NCI-H774 (cell line): Measurements from ENCODE around the gene PCDHGA7.
"Not testable (repeated sequence)": the region's sequence is repeated elsewhere in the genome, so short reads cannot be mapped to it uniquely, and the experiment has no call there.

Experiments used
- DNase-seq: peaks from one replicate; lab custom pipeline; 2025; lab: John Stamatoyannopoulos, UW

Gene PCDHGA7

DNA sequence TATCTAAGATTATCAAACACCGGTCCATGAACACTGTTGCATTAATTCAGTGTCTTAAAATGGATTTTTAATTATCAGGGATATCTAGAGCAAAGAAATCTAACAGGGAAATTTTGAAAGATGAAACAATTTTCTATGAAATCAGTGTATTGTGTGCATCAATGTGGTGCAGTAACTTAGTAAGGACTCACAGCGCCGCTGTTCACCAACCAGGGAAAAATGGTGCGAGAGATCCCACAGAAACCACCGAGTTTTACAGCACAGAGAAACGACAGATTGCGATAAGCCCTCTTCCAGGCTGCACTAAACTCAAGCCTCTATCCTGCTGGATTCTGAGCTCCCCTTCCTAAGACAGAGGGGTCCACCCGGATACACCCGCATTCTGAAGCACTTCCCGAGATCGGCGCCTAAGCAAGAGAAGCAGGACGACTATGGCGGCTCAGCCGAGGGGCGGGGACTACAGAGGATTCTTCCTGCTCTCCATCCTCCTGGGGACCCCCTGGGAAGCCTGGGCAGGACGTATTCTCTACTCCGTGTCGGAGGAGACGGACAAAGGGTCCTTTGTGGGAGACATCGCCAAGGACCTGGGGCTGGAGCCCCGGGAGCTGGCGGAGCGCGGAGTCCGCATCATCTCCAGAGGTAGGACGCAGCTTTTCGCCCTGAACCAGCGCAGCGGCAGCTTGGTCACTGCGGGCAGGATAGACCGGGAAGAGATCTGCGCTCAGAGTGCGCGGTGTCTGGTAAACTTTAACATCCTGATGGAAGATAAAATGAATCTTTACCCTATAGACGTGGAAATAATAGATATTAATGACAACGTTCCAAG lies at the start of gene PCDHGA7:
Gene PCDHGA7, plus strand, starts transcription at position 274 of the 826 bp plus-strand sequence. Its CDS starts 158 bp downstream, at position 432.
- no peak for DNase-seq

DNA sequence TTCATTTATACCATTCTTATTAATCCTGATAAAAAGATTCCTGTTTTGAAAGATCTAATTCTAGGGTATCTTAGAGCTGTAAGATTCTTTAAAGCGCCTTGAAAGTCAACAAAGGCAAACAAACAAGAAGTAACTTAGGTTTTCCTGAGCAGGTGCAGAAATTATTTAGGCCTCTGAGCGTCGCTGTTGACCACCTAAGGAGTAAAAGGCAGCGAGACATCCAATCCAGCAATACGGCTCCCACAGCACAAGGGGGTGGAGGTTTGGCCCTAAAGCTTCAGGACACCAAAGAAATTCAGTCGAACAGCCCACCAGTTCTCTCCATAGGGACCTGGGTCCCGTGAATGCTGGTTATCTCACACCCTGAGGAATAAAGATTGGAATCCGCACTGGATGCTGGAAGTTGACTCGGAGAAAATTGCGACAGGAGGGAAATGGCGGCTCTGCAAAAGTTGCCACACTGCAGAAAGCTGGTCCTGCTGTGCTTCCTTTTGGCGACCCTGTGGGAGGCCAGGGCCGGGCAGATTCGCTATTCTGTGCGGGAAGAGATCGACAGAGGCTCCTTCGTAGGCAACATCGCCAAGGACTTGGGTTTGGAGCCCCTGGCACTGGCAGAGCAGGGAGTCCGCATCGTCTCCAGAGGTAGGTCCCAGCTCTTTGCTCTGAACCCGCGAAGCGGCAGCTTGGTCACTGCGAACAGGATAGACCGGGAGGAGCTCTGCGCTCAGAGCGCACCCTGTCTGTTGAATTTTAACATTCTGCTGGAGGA lies 43.8 kb upstream of the PCDHGA7 start, which contains the start of gene PCDHGA2:
Gene PCDHGA2, plus strand, starts transcription at position 223 of the 769 bp plus-strand sequence.
- no peak for DNase-seq

DNA sequence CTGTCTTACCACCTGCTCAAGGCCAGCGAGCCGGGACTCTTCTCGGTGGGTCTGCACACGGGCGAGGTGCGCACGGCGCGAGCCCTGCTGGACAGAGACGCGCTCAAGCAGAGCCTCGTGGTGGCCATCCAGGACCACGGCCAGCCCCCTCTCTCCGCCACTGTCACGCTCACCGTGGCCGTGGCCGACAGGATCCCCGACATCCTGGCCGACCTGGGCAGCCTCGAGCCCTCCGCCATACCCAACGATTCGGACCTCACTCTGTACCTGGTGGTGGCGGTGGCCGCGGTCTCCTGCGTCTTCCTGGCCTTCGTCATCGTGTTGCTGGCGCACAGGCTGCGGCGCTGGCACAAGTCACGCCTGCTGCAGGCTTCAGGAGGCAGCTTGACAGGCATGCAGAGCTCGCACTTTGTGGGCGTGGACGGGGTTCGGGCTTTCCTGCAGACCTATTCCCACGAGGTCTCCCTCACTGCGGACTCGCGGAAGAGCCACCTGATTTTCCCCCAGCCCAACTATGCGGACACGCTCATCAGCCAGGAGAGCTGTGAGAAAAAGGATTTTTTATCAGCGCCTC lies 41.7 kb upstream of the PCDHGA7 start:
- not testable (repeated sequence) for DNase-seq

DNA sequence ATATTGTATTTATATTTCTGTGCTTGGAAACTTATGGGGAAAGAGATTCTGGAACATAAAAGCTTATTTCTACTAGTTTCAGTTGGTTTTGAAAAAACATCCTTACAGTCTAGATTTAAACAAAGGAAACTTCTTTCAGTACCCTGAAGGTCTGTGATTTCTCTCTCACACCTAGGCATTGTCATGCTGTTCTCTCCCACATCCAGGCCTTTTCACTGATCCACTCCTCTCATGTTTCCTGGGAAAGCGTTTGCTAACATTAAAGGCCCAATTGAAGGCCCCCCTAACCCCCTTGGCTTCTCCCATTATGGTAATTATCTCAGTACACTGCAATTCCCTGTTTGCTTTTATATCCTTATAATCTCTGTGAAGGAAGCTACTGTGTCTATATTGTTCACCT lies 39.8 kb upstream of the PCDHGA7 start:
- no peak for DNase-seq

DNA sequence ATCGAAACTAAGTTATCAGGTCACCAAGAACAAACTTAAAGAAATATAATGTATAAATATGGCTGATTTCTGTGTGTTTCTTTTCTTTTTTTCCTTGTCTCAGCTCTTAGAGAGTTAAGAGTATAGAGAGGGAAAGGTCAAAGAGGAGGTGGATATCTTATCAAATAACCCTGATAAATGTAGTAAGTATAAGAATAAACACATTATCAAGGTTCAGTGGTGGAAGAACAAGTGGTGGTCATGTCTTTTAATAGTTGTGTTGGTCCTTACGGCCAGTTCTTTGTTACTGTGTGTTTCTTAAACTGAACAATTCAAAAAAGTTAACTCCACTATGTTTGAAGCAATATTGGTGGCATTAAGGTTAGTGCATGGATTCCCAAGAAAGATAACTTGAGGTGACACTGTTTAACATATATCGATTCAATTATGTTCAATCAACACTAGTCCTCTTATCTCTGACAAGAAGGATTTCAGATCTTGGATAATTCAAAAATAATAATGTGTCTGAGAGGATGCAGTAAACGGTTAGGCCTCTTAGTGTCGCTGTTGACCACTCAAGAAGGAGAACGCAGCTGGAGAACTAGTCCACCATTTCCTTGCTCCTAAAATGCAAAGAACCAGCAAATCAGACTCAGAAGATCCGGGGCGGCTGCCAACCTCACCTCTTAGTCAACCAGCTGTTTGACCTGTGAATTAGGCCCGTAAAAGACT lies 39.1 kb upstream of the PCDHGA7 start, which contains the start of gene PCDHGA3:
Gene PCDHGA3, plus strand, starts transcription at position 588 of the 711 bp plus-strand sequence. CDS start 205 bp downstream, outside the sequence.
- no peak for DNase-seq

DNA sequence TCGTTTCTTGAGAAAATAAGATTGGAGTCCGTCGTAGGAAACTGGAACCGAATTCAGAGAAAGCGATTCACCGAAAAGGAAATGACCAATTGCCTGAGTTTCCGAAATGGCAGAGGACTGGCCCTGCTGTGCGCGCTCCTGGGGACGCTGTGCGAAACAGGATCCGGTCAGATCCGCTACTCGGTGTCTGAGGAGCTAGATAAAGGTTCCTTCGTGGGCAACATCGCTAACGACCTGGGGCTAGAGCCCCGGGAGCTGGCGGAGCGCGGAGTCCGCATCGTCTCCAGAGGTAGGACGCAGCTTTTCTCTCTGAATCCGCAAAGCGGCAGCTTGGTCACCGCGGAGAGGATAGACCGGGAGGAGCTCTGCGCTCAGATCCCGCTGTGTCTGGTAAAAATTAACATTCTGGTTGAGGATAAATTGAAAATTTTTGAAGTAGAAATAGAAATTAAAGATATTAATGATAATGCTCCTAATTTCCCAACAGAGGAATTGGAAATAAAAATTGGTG lies 38.5 kb upstream of the PCDHGA7 start:
- no peak for DNase-seq

DNA sequence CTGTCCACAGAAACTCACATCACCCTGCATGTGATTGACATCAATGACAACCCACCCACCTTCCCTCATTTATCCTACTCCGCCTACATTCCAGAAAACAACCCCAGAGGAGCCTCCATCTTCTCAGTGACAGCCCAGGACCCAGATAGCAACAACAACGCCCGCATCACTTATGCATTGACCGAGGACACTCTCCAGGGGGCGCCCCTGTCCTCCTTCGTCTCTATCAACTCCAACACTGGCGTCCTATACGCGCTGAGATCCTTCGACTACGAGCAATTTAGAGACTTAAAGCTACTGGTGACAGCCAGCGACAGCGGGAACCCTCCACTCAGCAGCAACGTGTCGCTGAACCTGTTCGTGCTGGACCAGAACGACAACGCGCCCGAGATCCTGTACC lies 37.2 kb upstream of the PCDHGA7 start:
- no peak for DNase-seq

DNA sequence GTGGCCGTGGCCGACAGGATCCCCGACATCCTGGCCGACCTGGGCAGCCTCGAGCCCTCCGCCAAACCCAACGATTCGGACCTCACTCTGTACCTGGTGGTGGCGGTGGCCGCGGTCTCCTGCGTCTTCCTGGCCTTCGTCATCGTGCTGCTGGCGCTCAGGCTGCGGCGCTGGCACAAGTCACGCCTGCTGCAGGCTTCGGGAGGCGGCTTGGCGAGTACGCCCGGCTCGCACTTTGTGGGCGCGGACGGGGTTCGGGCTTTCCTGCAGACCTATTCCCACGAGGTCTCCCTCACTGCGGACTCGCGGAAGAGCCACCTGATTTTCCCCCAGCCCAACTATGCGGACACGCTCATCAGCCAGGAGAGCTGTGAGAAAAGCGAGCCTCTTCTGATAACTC lies 36.5 kb upstream of the PCDHGA7 start:
- DNase-seq: not testable (repeated sequence)

DNA sequence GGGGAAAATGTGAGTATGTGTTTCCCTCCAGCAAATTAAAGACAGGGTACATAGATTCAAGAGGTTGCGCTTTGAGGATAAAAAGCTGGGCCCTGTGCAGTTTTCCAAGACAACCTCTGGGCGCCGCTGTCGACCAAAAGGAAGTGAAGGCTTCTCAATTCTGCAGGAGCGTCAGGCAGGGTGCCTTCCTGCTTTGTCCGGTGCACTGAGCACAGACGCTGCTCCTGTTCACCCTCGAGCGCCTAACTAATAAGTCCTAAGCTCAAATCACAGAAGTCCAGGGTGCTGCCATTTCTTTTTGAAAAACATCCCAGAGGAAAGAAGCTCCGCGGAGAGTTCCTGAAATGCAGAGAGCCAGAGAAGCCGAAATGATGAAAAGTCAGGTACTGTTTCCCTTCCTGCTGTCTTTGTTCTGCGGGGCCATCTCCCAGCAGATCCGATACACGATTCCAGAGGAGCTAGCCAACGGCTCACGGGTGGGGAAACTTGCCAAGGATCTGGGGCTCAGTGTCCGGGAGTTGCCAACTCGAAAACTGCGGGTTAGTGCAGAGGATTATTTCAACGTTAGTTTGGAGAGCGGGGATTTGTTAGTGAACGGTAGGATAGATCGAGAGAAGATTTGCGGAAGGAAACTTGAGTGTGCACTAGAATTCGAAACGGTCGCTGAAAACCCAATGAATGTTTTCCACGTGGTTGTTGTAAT lies 32.5 kb upstream of the PCDHGA7 start, which contains the start of gene PCDHGB1:
Gene PCDHGB1, plus strand, starts transcription at position 183 of the 703 bp plus-strand sequence. Its CDS starts 162 bp downstream, at position 345.
- DNase-seq: peak; percentile 33

DNA sequence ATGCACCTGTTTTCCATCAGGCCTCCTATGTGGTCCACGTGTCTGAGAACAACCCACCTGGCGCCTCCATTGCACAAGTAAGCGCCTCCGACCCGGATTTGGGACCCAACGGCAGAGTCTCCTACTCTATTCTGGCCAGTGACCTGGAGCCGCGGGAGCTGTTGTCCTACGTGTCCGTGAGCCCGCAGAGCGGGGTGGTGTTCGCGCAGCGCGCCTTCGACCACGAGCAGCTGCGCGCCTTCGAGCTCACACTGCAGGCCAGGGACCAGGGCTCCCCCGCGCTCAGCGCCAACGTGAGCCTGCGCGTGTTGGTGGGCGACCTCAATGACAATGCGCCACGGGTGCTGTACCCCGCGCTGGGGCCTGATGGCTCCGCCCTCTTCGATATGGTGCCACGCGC lies 31.0 kb upstream of the PCDHGA7 start:
- no peak for DNase-seq

DNA sequence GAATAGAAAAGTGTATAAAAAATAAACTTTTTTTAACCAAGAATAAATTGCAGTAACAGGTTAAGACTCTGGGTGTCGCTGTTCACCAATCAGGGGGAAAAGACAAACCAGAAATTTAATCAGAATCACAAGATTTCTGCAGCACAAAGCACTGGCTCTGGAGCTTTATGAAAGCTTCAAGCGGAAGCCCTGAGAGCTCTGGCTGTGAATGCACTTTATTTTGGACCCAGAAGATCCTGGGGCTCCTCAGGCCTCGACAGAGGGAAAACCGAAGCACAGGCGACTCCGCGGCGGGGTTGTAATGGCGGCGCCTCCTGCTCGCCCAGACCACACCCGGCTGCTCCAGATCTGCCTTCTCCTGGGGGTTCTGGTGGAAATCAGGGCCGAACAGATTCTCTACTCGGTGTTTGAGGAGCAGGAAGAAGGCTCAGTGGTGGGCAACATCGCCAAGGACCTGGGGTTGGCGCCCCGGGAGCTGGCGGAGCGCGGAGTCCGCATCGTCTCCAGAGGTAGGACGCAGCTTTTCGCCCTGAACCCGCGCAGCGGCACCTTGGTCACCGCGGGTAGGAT lies 27.6 kb upstream of the PCDHGA7 start, which contains the start of gene PCDHGA4:
Gene PCDHGA4, plus strand, starts transcription at position 122 of the 570 bp plus-strand sequence. Its CDS starts 87 bp downstream, at position 209.
- no peak for DNase-seq

DNA sequence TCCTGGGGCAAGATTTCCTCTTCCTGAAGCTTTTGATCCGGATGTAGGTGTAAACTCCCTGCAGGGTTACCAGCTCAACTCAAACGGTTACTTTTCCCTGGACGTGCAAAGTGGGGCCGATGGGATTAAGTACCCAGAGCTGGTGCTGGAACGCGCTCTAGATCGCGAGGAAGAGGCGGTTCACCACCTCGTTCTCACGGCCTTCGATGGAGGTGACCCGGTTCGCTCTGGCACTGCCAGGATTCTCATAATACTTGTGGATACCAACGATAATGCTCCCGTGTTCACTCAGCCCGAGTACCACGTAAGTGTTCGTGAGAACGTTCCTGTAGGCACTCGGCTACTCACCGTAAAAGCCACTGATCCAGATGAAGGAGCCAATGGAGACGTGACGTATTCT lies 26.9 kb upstream of the PCDHGA7 start:
- DNase-seq: no peak

DNA sequence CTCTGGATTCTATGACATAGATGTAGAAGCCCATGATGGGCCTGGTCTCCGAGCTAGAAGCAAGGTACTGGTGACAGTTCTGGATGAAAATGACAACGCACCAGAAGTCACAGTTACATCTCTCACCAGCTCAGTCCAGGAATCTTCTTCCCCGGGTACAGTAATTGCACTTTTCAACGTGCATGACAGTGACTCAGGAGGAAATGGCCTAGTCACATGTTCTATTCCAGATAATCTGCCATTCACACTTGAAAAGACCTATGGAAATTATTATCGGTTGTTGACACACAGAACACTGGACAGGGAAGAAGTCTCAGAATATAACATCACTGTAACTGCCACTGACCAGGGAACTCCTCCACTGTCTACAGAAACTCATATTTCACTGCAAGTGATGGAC lies 26.4 kb upstream of the PCDHGA7 start:
- no peak for DNase-seq

DNA sequence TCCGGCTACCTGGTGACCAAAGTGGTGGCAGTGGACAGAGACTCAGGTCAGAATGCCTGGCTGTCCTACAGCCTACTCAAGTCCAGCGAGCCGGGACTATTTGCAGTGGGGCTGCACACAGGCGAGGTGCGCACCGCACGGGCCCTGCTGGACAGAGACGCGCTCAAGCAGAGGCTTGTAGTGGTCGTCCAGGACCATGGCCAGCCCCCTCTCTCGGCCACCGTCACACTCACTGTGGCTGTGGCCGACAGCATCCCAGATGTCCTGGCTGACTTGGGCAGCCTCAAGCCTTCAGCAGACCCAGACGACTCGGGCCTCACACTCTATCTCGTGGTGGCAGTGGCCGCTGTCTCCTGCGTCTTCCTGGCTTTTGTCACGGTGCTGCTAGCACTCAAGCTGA lies 25.6 kb upstream of the PCDHGA7 start:
- no peak for DNase-seq

DNA sequence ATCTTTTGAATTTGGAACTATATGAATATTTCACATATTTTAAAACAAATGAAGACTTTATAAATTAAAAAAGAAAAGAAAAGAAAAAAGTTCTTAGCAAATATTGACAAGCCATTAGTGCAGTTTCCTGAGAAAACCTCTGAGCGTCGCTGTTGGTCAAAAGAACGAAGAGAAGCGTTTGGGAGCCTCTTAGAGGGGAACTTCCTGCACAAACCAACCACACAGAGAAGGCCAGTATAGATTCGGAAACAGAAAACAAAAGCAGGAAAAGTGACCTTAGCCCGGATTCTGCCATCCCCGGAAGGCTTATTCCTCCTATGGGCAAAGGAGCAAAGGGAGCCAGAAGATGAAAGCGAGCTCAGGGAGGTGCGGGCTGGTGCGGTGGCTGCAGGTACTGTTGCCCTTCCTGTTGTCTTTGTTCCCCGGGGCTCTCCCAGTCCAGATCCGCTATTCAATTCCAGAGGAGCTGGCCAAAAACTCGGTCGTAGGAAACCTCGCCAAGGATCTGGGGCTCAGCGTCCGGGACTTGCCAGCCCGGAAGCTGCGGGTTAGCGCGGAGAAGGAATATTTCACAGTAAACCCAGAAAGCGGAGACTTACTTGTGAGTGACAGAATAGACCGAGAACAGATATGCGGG lies 22.6 kb upstream of the PCDHGA7 start, which contains the start of gene PCDHGB2:
Gene PCDHGB2, plus strand, starts transcription at position 205 of the 637 bp plus-strand sequence. Its CDS starts 142 bp downstream, at position 347.
- DNase-seq: no peak

DNA sequence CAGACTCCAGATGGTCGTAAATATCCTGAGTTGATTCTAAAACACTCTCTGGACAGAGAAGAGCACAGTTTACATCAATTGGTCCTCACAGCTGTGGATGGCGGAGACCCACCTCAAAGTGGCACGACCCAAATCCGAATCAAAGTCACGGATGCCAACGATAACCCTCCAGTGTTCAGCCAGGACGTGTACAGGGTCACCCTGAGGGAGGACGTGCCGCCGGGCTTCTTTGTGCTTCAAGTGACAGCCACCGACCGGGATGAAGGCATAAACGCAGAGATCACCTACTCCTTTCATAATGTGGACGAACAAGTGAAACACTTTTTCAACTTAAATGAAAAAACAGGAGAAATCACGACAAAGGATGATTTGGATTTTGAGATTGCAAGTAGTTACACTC lies 21.9 kb upstream of the PCDHGA7 start:
- no peak for DNase-seq

DNA sequence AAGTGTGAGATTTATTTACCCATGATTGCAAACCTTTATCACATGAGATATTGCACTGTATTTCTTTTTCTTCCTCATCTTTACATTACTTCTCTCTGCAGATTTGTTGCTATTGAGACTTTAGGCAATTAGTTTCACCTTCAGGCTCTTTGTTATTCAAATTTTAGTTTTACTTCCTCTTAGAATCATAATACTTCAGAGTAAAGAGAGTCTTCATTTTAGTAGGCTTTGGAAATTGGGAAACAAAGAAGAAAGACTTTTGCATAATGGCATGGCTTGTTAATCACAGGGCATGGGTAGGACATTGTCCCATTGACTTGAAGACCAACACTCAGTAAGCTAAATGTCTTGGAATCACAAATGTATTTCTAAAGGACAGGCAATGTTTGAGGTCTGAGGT lies 19.8 kb upstream of the PCDHGA7 start:
- DNase-seq: no peak

DNA sequence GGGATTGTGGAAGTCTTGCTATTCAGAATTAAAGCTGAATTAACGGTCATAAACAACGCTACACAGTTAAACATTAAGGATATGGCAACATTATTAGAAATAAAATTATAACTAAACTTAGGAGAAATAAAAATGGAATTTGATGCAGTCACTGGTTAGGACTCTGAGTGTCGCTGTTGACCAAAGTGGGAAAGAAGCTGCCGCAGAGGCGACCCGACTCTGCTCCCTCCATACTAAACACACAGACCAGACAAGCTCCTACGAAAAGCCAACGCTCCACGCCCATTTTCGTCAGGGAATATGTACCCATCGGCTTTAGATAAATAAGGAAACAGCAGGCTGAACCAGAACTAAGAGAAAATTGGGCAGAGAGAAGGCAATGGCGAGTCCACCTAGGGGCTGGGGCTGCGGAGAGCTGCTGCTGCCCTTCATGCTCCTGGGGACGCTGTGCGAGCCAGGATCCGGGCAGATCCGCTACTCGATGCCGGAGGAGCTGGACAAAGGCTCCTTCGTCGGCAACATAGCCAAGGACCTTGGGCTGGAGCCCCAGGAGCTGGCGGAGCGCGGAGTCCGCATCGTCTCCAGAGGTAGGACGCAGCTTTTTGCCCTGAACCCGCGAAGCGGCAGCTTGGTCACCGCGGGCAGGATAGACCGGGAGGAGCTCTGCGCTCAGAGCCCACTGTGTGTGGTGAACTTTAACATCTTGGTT lies 18.4 kb upstream of the PCDHGA7 start, which contains the start of gene PCDHGA5:
Gene PCDHGA5, plus strand, starts transcription at position 211 of the 709 bp plus-strand sequence. Its CDS starts 169 bp downstream, at position 380.
- DNase-seq: no peak
